ENCODE measurements around the gene BTF3L4. TPM values are rescaled to one million over a fixed set of nuclear protein-coding genes. Genes with fewer than 3 reads are reported as not detected.

The BTF3L4 gene
- total and polyA plus RNA-seq, 2 experiments from 2014 or later: 112 to 154 TPM

- H2AFZ ChIP-seq: no peak overlapping the region; the same call in 1 of the 2 replicates
These were observed 281 bp upstream of the BTF3L4 start for GRCh38 chr1:52055866-52056162.

More at GRCh38 chr1:52055866-52056162, 281 bp upstream of the BTF3L4 start:
- Histone ChIP-seq H3K4me1 (ENCODE audit: insufficient read depth) (peaks cover 20% of the 10 kb centered on the region), H4K20me1 (replicated peaks; ENCODE audit: insufficient read depth) (peaks cover 14% of the 10 kb centered on the region; the same call in 1 of the 2 replicates), H3K27ac (ENCODE audit: low read depth) (peak overlapping the region; percentile 99), H3K4me2 (peak overlapping the region; percentile 86), H3K4me3 (peak overlapping the region; percentile 83), H3K27me3 (ENCODE audit: insufficient read depth) (no peaks in the 10 kb centered on the region), H3K36me3 (ENCODE audit: insufficient read depth) (peaks cover 10% of the 10 kb centered on the region), H3K79me2 (replicated peaks; ENCODE audit: insufficient read depth) (peaks cover 85% of the 10 kb centered on the region), H3F3A (replicated peaks; ENCODE audit: low read depth) (no peaks in the 10 kb centered on the region; the same call in 1 of the 2 replicates), H3K9me2 (ENCODE audit: insufficient read depth) (no peaks in the 10 kb centered on the region)
- Mint-ChIP-seq H3K4me1 (peaks cover 24% of the 10 kb centered on the region), H3K9me3 (no peaks in the 10 kb centered on the region), H3K36me3 (ENCODE audit: low read depth) (peaks cover 49% of the 10 kb centered on the region), H3K27me3 (ENCODE audit: insufficient read depth, low read depth, poor library complexity) (peaks cover 8% of the 10 kb centered on the region), H3K4me3 (peak overlapping the region; percentile 98), H3K27ac (peak overlapping the region; percentile 100)
- no peak for TF ChIP-seq ZNF331 (CRISPR knock-in tag; IDR thresholded peaks at IDR 0.05; ENCODE audit: low read depth)
- no peak for TF ChIP-seq STAT1 (IDR thresholded peaks at IDR 0.05; ENCODE audit: unreplicated experiment)
- no peak for TF ChIP-seq CTCF (conservative IDR thresholded peaks at IDR 0.05; ENCODE audit: low read depth in 2 of 2)
- no peak for TF ChIP-seq POLR2AphosphoS5 (IDR thresholded peaks at IDR 0.05; ENCODE audit: low read depth)
- TF ChIP-seq, protein P1, sequence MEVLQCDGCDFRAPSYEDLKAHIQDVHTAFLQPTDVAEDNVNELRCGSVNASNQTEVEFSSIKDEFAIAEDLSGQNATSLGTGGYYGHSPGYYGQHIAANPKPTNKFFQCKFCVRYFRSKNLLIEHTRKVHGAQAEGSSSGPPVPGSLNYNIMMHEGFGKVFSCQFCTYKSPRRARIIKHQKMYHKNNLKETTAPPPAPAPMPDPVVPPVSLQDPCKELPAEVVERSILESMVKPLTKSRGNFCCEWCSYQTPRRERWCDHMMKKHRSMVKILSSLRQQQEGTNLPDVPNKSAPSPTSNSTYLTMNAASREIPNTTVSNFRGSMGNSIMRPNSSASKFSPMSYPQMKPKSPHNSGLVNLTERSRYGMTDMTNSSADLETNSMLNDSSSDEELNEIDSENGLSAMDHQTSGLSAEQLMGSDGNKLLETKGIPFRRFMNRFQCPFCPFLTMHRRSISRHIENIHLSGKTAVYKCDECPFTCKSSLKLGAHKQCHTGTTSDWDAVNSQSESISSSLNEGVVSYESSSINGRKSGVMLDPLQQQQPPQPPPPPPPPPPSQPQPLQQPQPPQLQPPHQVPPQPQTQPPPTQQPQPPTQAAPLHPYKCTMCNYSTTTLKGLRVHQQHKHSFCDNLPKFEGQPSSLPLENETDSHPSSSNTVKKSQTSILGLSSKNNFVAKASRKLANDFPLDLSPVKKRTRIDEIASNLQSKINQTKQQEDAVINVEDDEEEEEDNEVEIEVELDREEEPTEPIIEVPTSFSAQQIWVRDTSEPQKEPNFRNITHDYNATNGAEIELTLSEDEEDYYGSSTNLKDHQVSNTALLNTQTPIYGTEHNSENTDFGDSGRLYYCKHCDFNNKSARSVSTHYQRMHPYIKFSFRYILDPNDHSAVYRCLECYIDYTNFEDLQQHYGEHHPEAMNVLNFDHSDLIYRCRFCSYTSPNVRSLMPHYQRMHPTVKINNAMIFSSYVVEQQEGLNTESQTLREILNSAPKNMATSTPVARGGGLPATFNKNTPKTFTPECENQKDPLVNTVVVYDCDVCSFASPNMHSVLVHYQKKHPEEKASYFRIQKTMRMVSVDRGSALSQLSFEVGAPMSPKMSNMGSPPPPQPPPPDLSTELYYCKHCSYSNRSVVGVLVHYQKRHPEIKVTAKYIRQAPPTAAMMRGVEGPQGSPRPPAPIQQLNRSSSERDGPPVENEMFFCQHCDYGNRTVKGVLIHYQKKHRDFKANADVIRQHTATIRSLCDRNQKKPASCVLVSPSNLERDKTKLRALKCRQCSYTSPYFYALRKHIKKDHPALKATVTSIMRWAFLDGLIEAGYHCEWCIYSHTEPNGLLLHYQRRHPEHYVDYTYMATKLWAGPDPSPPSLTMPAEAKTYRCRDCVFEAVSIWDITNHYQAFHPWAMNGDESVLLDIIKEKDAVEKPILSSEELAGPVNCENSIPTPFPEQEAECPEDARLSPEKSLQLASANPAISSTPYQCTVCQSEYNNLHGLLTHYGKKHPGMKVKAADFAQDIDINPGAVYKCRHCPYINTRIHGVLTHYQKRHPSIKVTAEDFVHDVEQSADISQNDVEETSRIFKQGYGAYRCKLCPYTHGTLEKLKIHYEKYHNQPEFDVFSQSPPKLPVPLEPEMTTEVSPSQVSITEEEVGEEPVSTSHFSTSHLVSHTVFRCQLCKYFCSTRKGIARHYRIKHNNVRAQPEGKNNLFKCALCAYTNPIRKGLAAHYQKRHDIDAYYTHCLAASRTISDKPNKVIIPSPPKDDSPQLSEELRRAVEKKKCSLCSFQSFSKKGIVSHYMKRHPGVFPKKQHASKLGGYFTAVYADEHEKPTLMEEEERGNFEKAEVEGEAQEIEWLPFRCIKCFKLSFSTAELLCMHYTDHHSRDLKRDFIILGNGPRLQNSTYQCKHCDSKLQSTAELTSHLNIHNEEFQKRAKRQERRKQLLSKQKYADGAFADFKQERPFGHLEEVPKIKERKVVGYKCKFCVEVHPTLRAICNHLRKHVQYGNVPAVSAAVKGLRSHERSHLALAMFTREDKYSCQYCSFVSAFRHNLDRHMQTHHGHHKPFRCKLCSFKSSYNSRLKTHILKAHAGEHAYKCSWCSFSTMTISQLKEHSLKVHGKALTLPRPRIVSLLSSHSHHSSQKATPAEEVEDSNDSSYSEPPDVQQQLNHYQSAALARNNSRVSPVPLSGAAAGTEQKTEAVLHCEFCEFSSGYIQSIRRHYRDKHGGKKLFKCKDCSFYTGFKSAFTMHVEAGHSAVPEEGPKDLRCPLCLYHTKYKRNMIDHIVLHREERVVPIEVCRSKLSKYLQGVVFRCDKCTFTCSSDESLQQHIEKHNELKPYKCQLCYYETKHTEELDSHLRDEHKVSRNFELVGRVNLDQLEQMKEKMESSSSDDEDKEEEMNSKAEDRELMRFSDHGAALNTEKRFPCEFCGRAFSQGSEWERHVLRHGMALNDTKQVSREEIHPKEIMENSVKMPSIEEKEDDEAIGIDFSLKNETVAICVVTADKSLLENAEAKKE (CRISPR knock-in tag; IDR thresholded peaks at IDR 0.05): no peak
- TF ChIP-seq EZH2 (IDR thresholded peaks at IDR 0.05; ENCODE audit: low read depth, unreplicated experiment): no peak
- TF ChIP-seq ETS1 (IDR thresholded peaks at IDR 0.05): no peak
- TF ChIP-seq, protein P2, sequence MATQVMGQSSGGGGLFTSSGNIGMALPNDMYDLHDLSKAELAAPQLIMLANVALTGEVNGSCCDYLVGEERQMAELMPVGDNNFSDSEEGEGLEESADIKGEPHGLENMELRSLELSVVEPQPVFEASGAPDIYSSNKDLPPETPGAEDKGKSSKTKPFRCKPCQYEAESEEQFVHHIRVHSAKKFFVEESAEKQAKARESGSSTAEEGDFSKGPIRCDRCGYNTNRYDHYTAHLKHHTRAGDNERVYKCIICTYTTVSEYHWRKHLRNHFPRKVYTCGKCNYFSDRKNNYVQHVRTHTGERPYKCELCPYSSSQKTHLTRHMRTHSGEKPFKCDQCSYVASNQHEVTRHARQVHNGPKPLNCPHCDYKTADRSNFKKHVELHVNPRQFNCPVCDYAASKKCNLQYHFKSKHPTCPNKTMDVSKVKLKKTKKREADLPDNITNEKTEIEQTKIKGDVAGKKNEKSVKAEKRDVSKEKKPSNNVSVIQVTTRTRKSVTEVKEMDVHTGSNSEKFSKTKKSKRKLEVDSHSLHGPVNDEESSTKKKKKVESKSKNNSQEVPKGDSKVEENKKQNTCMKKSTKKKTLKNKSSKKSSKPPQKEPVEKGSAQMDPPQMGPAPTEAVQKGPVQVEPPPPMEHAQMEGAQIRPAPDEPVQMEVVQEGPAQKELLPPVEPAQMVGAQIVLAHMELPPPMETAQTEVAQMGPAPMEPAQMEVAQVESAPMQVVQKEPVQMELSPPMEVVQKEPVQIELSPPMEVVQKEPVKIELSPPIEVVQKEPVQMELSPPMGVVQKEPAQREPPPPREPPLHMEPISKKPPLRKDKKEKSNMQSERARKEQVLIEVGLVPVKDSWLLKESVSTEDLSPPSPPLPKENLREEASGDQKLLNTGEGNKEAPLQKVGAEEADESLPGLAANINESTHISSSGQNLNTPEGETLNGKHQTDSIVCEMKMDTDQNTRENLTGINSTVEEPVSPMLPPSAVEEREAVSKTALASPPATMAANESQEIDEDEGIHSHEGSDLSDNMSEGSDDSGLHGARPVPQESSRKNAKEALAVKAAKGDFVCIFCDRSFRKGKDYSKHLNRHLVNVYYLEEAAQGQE (IDR thresholded peaks at IDR 0.05; ENCODE audit: unreplicated experiment): no peak
- TF ChIP-seq JUNB (IDR thresholded peaks at IDR 0.05; ENCODE audit: unreplicated experiment): no peak
- no peak for TF ChIP-seq CREB1 (CRISPR knock-in tag; IDR thresholded peaks at IDR 0.05; ENCODE audit: low read depth)
- TF ChIP-seq EZH2phosphoT487 (IDR thresholded peaks at IDR 0.05; ENCODE audit: unreplicated experiment): no peak
- no peak for TF ChIP-seq NANOG (IDR thresholded peaks at IDR 0.05; ENCODE audit: borderline replicate concordance)
- no peak for TF ChIP-seq ZNF114 (CRISPR knock-in tag; IDR thresholded peaks at IDR 0.05)
- DNase-seq (ENCODE audit: low spot score) (no peak), ATAC-seq (no peak)
